Endothelial cell of umbilical vein (primary cell): ENCODE results near the gene TOB2. TPM values are rescaled to one million over a fixed set of nuclear protein-coding genes. Genes with fewer than 3 reads are reported as not detected.

ENCODE experiments used
- BruUV-seq: library from RNA; stranded (reverse); fragments of 400-500 nt; replicated peaks from 2 replicates; lab custom pipeline; 2021; lab: Mats Ljungman, UMichigan
- CTCF ChIA-PET: fragments of 300-600, 350-600 bp; sonication (Branson Sonifier 250); formaldehyde crosslinking; loops from one replicate; lab custom pipeline; 2021; ENCODE audit warnings: antibody characterized with exemption, inconsistent platforms; lab: Charles Lee
- POLR2A ChIA-PET: fragments of 300-600, 350-600 bp; sonication (Branson Sonifier 250); formaldehyde crosslinking; loops from one replicate; lab custom pipeline; 2021; ENCODE audit warnings: antibody characterized with exemption, inconsistent platforms; lab: Charles Lee
- DNase-seq: peaks from one replicate; pipeline ENCODE4 v3.0.0-alpha.2; 2011; ENCODE audit warnings: low read depth, low spot score
- FAIRE-seq: peaks from 2 replicates; lab custom pipeline; 2011; peaks lifted over from hg19 to GRCh38; lab: Jason Lieb, UNC
- H2AFZ ChIP-seq: 2 replicates; pipeline ENCODE4 v1.6.0; 2012; ENCODE audit warnings: low read depth, low read length, control low read depth, inconsistent platforms
- H3K27ac ChIP-seq: 2 replicates; pipeline ENCODE4 v1.5.1; 2011; ENCODE audit warnings: low read depth, mild to moderate bottlenecking, control low read depth, low read length, moderate library complexity; ENCODE audit not compliant: insufficient read depth
- H3K27me3 ChIP-seq, 2 experiments: 2 replicates each; pipeline versions ENCODE4 v1.6.0 to v1.6.1; 2011; ENCODE audit warnings: low read length in 2 of 2, mixed read lengths in 1 of 2; ENCODE audit not compliant: control insufficient read depth in 2 of 2, insufficient read depth in 2 of 2
- H3K36me3 ChIP-seq, 2 experiments: 2 replicates in 1 of 2; 3 replicates in 1 of 2; pipeline ENCODE4 v1.5.1; 2011; ENCODE audit warnings: low read length in 2 of 2, mild to moderate bottlenecking in 1 of 2, moderate library complexity in 1 of 2; ENCODE audit not compliant: control insufficient read depth in 2 of 2, insufficient read depth in 2 of 2; ENCODE audit errors: extremely low read depth in 1 of 2
- H3K4me1 ChIP-seq: 3 replicates; pipeline ENCODE4 v1.5.1; 2011; ENCODE audit warnings: mild to moderate bottlenecking, low read length; ENCODE audit not compliant: control insufficient read depth, insufficient read depth; ENCODE audit errors: extremely low read depth
- H3K4me2 ChIP-seq: 2 replicates; pipeline ENCODE4 v1.6.1; 2011; ENCODE audit warnings: low read length, control low read depth, mixed read lengths; ENCODE audit not compliant: insufficient read depth
- H3K4me3 ChIP-seq, 3 experiments: fragments of 200-600 bp in 1 of 3; sonication (generic), shearing (Covaris generic) in 1 of 3; replicated peaks in 1 of 3; 2 replicates each; pipeline ENCODE4 v1.5.1; 2011 to 2016; ENCODE audit warnings: control low read depth in 3 of 3, low read length in 3 of 3, mild to moderate bottlenecking in 2 of 3, inconsistent platforms in 1 of 3, low read depth in 1 of 3, moderate library complexity in 1 of 3; ENCODE audit not compliant: insufficient read depth in 1 of 3
- H3K79me2 ChIP-seq: 2 replicates; pipeline ENCODE4 v1.6.0; 2012; ENCODE audit warnings: low read length, inconsistent platforms; ENCODE audit not compliant: control insufficient read depth, insufficient read depth
- H3K9ac ChIP-seq: replicated peaks from 2 replicates; pipeline ENCODE3; 2011; ENCODE audit warnings: low read length, control low read depth; ENCODE audit not compliant: insufficient read depth; ENCODE audit errors: extremely low read depth
- H3K9me1 ChIP-seq: replicated peaks from 3 replicates; pipeline ENCODE4 v1.6.0; 2011; ENCODE audit warnings: mild to moderate bottlenecking, low read length; ENCODE audit not compliant: control insufficient read depth, insufficient read depth; ENCODE audit errors: extremely low read depth
- H3K9me3 ChIP-seq: replicated peaks from 2 replicates; pipeline ENCODE4 v1.5.1; 2012; ENCODE audit warnings: low read length, inconsistent platforms; ENCODE audit not compliant: control insufficient read depth, insufficient read depth
- H4K20me1 ChIP-seq: replicated peaks from 2 replicates; pipeline ENCODE3; 2011; ENCODE audit warnings: mild to moderate bottlenecking, low read length; ENCODE audit not compliant: control insufficient read depth, insufficient read depth; ENCODE audit errors: extremely low read depth
- EZH2 ChIP-seq: IDR thresholded peaks from 2 replicates; pipeline ENCODE4 v1.6.1; 2012; ENCODE audit warnings: borderline replicate concordance, low read depth, mild to moderate bottlenecking, moderate library complexity, low read length, inconsistent platforms; ENCODE audit not compliant: severe bottlenecking
- FOS ChIP-seq: IDR thresholded peaks from 2 replicates; pipeline ENCODE4 v1.6.1; 2011; ENCODE audit warnings: mild to moderate bottlenecking, low read length, moderate library complexity, borderline replicate concordance; ENCODE audit not compliant: insufficient read depth
- GATA2 ChIP-seq: IDR thresholded peaks from 2 replicates; pipeline ENCODE4 v1.7.0; 2011; ENCODE audit warnings: low read depth, mild to moderate bottlenecking, moderate library complexity, mixed read lengths, low read length; ENCODE audit not compliant: insufficient read length, insufficient read depth
- JUN ChIP-seq: IDR thresholded peaks from 2 replicates; pipeline ENCODE4 v1.6.1; 2011; ENCODE audit warnings: borderline replicate concordance, low read depth; ENCODE audit not compliant: insufficient read length, insufficient read depth
- MYC ChIP-seq: IDR thresholded peaks from one replicate; pipeline ENCODE4 v1.6.1; 2011; ENCODE audit warnings: mild to moderate bottlenecking, low read depth, low read length
- POLR2A ChIP-seq: IDR thresholded peaks from 2 replicates; pipeline ENCODE4 v1.6.1; 2012; ENCODE audit warnings: low read depth, mild to moderate bottlenecking, control low read depth, low read length
- POLR2AphosphoS5 ChIP-seq: IDR thresholded peaks from 2 replicates; pipeline ENCODE4 v1.6.1; 2012; ENCODE audit warnings: low read depth, mild to moderate bottlenecking, control low read depth, low read length, moderate library complexity; ENCODE audit not compliant: insufficient read depth
- dilution Hi-C: fragments of 300-500 bp; cut with MboI; formaldehyde crosslinking; loops from one replicate; pipeline ENCODE4 v1.15.0; 2019; ENCODE audit warnings: low sequenced_read_pairs; ENCODE audit not compliant: extremely low pct_ligation_motif_present
- intact Hi-C: fragments of 100-400 bp; cut with micrococcal nuclease; formaldehyde crosslinking; loops from one replicate; pipeline ENCODE4 v1.10.0; 2022
- polyA plus RNA-seq, 4 experiments: library from polyadenylated mRNA; depleted of rRNA in 3 of 4; stranded (reverse) in 3 of 4; unstranded in 1 of 4; fragments of >200 nt; gene quantifications; 2 replicates each; pipeline versions ENCODE4 v1.2.1 to v1.2.3, GENCODE V29; 2011 to 2012; ENCODE audit warnings: missing spikeins in 1 of 4
- total RNA-seq: library from RNA; stranded (reverse); gene quantifications from 2 replicates; pipeline ENCODE4 v1.2.3, GENCODE V29; 2021
- TF ChIP-seq, protein P1 (sequence below), 2 donors: IDR thresholded peaks; 1 replicate in 1 of 2; 2 replicates in 1 of 2; pipeline ENCODE4 v1.5.1; 2011; ENCODE audit warnings: low read length in 2 of 2, mild to moderate bottlenecking in 2 of 2, moderate library complexity in 2 of 2, control low read depth in 1 of 2, inconsistent platforms in 1 of 2, low read depth in 1 of 2; ENCODE audit not compliant: insufficient read depth in 1 of 2; ENCODE audit errors: extremely low read depth in 1 of 2
- TF ChIP-seq, protein P2 (sequence below): IDR thresholded peaks from 2 replicates; pipeline ENCODE4 v1.6.1; 2011; ENCODE audit not compliant: insufficient read depth, insufficient read length

Gene TOB2
- total and polyA plus RNA-seq, 2 donors (not counting 3 experiments of a cell fraction or from before 2014, with no cell fraction given), result 21.7 to 44.7 TPM

DNA sequence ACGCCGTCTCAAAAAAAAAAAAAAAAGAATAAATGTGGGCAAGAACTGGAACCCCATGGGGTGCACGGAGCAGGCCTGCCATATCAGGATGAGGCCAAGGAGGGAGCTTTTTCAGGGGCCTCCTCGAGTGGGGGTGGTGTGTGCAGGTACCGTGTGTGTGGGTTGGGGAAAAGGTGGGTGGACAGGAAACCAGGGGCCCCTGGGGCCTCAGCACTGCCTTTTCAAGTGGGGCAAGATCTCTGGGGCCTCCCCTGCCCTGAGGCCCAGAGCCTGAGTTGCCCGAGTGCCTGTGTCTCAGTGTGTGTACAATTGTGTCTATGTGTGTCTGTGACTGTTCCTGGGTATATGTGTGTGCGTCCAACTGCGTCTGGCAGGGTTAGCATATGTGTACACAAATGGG, 41.0 kb downstream of the TOB2 start:
- Histone ChIP-seq H3K9me3 (no peaks in the 10 kb centered on the region), H3K36me3 (no peaks in the 10 kb centered on the region), H4K20me1 (no peaks in the 10 kb centered on the region), H3K4me2 (no peak overlapping the region), H3K79me2 (no peaks in the 10 kb centered on the region), H3K9ac (no peak overlapping the region), H2AFZ (no peak overlapping the region), H3K4me3 (no peak overlapping the region), H3K27me3 (no peaks in the 10 kb centered on the region), H3K9me1 (no peaks in the 10 kb centered on the region), H3K4me1 (no peaks in the 10 kb centered on the region), H3K27ac (no peak overlapping the region)
- DNase-seq (no peak), FAIRE-seq (no peak)
- no peak for TF ChIP-seq MYC
- TF ChIP-seq, protein P1, sequence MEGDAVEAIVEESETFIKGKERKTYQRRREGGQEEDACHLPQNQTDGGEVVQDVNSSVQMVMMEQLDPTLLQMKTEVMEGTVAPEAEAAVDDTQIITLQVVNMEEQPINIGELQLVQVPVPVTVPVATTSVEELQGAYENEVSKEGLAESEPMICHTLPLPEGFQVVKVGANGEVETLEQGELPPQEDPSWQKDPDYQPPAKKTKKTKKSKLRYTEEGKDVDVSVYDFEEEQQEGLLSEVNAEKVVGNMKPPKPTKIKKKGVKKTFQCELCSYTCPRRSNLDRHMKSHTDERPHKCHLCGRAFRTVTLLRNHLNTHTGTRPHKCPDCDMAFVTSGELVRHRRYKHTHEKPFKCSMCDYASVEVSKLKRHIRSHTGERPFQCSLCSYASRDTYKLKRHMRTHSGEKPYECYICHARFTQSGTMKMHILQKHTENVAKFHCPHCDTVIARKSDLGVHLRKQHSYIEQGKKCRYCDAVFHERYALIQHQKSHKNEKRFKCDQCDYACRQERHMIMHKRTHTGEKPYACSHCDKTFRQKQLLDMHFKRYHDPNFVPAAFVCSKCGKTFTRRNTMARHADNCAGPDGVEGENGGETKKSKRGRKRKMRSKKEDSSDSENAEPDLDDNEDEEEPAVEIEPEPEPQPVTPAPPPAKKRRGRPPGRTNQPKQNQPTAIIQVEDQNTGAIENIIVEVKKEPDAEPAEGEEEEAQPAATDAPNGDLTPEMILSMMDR (IDR thresholded peaks at IDR 0.05; ENCODE audit: extremely low read depth in 1 of 2, insufficient read depth in 1 of 2, low read depth in 1 of 2, low read length in 2 of 2), result no peak
- TF ChIP-seq JUN, result no peak
- TF ChIP-seq EZH2, result no peak
- TF ChIP-seq, protein P2, sequence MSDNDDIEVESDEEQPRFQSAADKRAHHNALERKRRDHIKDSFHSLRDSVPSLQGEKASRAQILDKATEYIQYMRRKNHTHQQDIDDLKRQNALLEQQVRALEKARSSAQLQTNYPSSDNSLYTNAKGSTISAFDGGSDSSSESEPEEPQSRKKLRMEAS, result no peak
- TF ChIP-seq GATA2, result no peak
- TF ChIP-seq POLR2AphosphoS5, result no peak
- TF ChIP-seq POLR2A, result no peak
- no peak for TF ChIP-seq FOS
- ChIA-PET POLR2A (interaction anchor here (0.7 kb wide), 1 partner anchor 480 kb away, joined by 3 read pairs; no protein-coding TSS in a partner anchor), CTCF (interaction anchor here (3.0 to 7.9 kb wide), 4 partner anchors 95 to 127 kb away, joined by 17 to 251 read pairs (median 81); no protein-coding TSS in a partner anchor)
- intact Hi-C loops, result no loop called here
- no TSS peak for BruUV-seq
- dilution Hi-C loops, result no loop called here
